ENCODE data around the gene RIN3.

DNA sequence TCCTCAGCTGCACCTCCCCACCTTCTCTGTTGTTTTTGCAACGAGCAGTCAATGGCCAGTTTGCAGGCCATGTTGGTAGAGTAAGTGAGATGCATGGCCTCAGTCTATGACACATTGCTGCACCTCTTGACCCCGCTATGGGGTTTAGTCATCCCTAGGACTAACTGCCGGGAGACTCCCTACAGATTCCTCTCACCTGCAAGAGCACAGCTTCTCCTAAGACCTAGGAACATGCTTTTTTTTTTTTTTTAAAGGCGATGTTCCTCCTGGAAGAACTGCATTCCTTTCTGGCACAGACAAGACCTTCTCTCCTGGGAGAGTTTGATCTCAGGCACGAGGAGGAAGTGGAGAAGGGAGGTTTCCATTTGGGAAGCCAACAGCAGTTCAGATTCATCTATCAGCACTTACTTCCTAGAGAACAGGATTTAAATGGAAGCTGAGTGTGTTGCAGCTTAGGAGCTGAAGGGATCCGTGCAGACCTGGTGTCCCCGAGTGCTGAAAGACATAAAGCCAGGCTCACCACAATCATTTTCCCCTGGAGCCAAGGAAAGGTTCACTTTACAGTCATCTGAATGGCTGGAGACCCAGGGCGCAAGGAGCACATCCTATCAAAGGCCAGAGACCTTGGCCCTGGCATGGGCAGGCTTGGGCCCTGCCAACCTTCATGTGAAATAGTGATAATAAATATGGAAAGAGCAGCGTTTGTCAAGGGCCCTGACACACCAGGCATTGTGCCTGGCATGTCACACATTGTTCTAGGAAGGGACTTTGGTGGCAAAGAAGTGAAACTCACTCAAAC lies 130.8 kb downstream of the RIN3 start:
- TF ChIP-seq, protein P1, sequence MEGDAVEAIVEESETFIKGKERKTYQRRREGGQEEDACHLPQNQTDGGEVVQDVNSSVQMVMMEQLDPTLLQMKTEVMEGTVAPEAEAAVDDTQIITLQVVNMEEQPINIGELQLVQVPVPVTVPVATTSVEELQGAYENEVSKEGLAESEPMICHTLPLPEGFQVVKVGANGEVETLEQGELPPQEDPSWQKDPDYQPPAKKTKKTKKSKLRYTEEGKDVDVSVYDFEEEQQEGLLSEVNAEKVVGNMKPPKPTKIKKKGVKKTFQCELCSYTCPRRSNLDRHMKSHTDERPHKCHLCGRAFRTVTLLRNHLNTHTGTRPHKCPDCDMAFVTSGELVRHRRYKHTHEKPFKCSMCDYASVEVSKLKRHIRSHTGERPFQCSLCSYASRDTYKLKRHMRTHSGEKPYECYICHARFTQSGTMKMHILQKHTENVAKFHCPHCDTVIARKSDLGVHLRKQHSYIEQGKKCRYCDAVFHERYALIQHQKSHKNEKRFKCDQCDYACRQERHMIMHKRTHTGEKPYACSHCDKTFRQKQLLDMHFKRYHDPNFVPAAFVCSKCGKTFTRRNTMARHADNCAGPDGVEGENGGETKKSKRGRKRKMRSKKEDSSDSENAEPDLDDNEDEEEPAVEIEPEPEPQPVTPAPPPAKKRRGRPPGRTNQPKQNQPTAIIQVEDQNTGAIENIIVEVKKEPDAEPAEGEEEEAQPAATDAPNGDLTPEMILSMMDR (IDR thresholded peaks at IDR 0.05): no peak
- TF ChIP-seq EZH2phosphoT487 (IDR thresholded peaks at IDR 0.05): no peak

All from neural progenitor cell (in vitro differentiated cells).